GM23248 (cell line): ENCODE results near the gene MARCHF2. TPM values are rescaled to one million over a fixed set of nuclear protein-coding genes. Genes with fewer than 3 reads are reported as not detected.
"Not testable (repeated sequence)": the region's sequence is repeated elsewhere in the genome, so short reads cannot be mapped to it uniquely, and the experiment has no call there.

ENCODE experiments used
- DNase-seq: peaks from one replicate; pipeline ENCODE4 v3.0.0-alpha.2; 2015
- H2AFZ ChIP-seq: fragments of 200-600 bp; sonication (generic); 2 replicates; pipeline ENCODE4 v1.6.1; 2016; ENCODE audit warnings: antibody characterized with exemption
- H3F3A ChIP-seq: fragments of 200-600 bp; sonication (generic); 2 replicates; pipeline ENCODE4 v1.6.1; 2016; ENCODE audit warnings: mild to moderate bottlenecking, antibody characterized with exemption, mixed run types; ENCODE audit not compliant: insufficient read depth
- H3K27ac ChIP-seq: fragments of 200-600 bp; sonication (generic); 2 replicates; pipeline ENCODE4 v1.5.1; 2016; ENCODE audit warnings: mild to moderate bottlenecking
- H3K27me3 ChIP-seq: fragments of 200-600 bp; sonication (generic); replicated peaks from 2 replicates; pipeline ENCODE4 v1.6.1; 2016; ENCODE audit warnings: mild to moderate bottlenecking; ENCODE audit not compliant: insufficient read depth
- H3K36me3 ChIP-seq: fragments of 200-600 bp; sonication (generic); 2 replicates; pipeline ENCODE4 v1.6.1; 2016; ENCODE audit warnings: low read depth, mild to moderate bottlenecking
- H3K4me1 ChIP-seq: fragments of 200-600 bp; sonication (generic); 2 replicates; pipeline ENCODE4 v1.6.1; 2016; ENCODE audit warnings: mild to moderate bottlenecking; ENCODE audit not compliant: insufficient read depth
- H3K4me2 ChIP-seq: fragments of 200-600 bp; sonication (generic); one replicate; pipeline ENCODE4 v1.6.1; 2016; ENCODE audit warnings: mild to moderate bottlenecking; ENCODE audit not compliant: unreplicated experiment
- H3K4me3 ChIP-seq: fragments of 200-600 bp; sonication (generic); 2 replicates; pipeline ENCODE4 v1.5.1; 2016; ENCODE audit warnings: mild to moderate bottlenecking
- H3K79me2 ChIP-seq: fragments of 200-600 bp; sonication (generic); 2 replicates; pipeline ENCODE4 v1.6.1; 2016; ENCODE audit warnings: mild to moderate bottlenecking; ENCODE audit not compliant: insufficient read depth
- H3K9ac ChIP-seq: fragments of 200-600 bp; sonication (generic); 2 replicates; pipeline ENCODE4 v1.6.1; 2016; ENCODE audit warnings: mild to moderate bottlenecking
- H3K9me2 ChIP-seq: fragments of 200-600 bp; sonication (generic); 2 replicates; pipeline ENCODE4 v1.6.1; 2016; ENCODE audit warnings: mixed run types, mild to moderate bottlenecking, moderate library complexity; ENCODE audit not compliant: insufficient read depth
- H3K9me3 ChIP-seq: fragments of 200-600 bp; sonication (generic); one replicate; pipeline ENCODE4 v1.6.1; 2017; ENCODE audit warnings: low read depth
- H4K20me1 ChIP-seq: fragments of 200-600 bp; sonication (generic); 2 replicates; pipeline ENCODE4 v1.6.0; 2016; ENCODE audit not compliant: insufficient read depth
- EZH2 ChIP-seq: fragments of 200-600 bp; sonication (generic); IDR thresholded peaks from 2 replicates; pipeline ENCODE4 v1.6.1; 2018; ENCODE audit warnings: antibody characterized with exemption, mild to moderate bottlenecking; ENCODE audit not compliant: insufficient read depth, poor library complexity, severe bottlenecking
- EZH2phosphoT487 ChIP-seq: fragments of 200-600 bp; sonication (generic); IDR thresholded peaks from 2 replicates; pipeline ENCODE4 v1.6.1; 2018; ENCODE audit warnings: antibody characterized with exemption, moderate library complexity, mild to moderate bottlenecking, low read depth; ENCODE audit not compliant: insufficient read depth
- WGBS, 2 experiments: methylation state at CpG; one replicate each; pipeline ENCODE4 v1.1.6; 2015 to 2017; ENCODE audit warnings: low lambda C conversion rate in 2 of 2, low coverage in 1 of 2; ENCODE audit errors: missing lambda C conversion rate in 2 of 2; 5-methylcytosine and 5-hydroxymethylcytosine counted together
- in situ Hi-C: fragments of 300-500 bp; cut with MboI; formaldehyde crosslinking; loops from 2 replicates; pipeline ENCODE4 v1.15.0; 2020
- polyA plus RNA-seq: library from polyadenylated mRNA; unstranded; fragments of >200 nt; fragmentation: Nextera tagmentation; extraction: Ambion mirVana; gene quantifications from 2 replicates; pipeline ENCODE4 v1.2.1, GENCODE V29; 2016
- total RNA-seq: library from RNA; depleted of rRNA; stranded (reverse); fragments of >200 nt; shearing (Covaris generic); gene quantifications from 2 replicates; pipeline ENCODE4 v1.2.3, GENCODE V29; 2014

Gene MARCHF2
- total and polyA plus RNA-seq, 2 experiments from 2014 or later, result 33.1 to 87.4 TPM

GRCh38 chr19:8421484-8422461, 8.7 kb downstream of the MARCHF2 start:
- Histone ChIP-seq H3K4me2 (no peak overlapping the region), H2AFZ (no peak overlapping the region), H3K27ac (no peak overlapping the region), H3K9ac (no peak overlapping the region), H3K4me1 (peaks cover 12% of the 10 kb centered on the region; the same call in 1 of the 2 replicates), H4K20me1 (no peaks in the 10 kb centered on the region), H3K9me2 (no peaks in the 10 kb centered on the region), H3K27me3 (no peaks in the 10 kb centered on the region), H3K4me3 (no peak overlapping the region), H3F3A (peaks cover 7% of the 10 kb centered on the region; the same call in 1 of the 2 replicates), H3K79me2 (no peaks in the 10 kb centered on the region), H3K9me3 (no peaks in the 10 kb centered on the region), H3K36me3 (no peaks in the 10 kb centered on the region)
- TF ChIP-seq EZH2phosphoT487 (no peak), EZH2 (no peak)
- in situ Hi-C loops, result no loop called here
- no peak for DNase-seq
- WGBS, 2 experiments, result 92 to 93% methylated on average over 23 to 28 of the region's 28 CpGs

GRCh38 chr19:8423817-8424223, 10.7 kb downstream of the MARCHF2 start:
- Histone ChIP-seq H3K4me3 (peak overlapping the region; percentile 54), H4K20me1 (no peaks in the 10 kb centered on the region), H3K79me2 (no peaks in the 10 kb centered on the region), H3K27ac (peak overlapping the region; percentile 90), H3K9me3 (no peaks in the 10 kb centered on the region), H3K4me1 (peaks cover 12% of the 10 kb centered on the region; the same call in 1 of the 2 replicates), H3K9me2 (no peaks in the 10 kb centered on the region), H3K4me2 (peak overlapping the region; percentile 49), H3K27me3 (no peaks in the 10 kb centered on the region), H2AFZ (peak overlapping the region; percentile 64), H3K36me3 (no peaks in the 10 kb centered on the region), H3F3A (peaks cover 7% of the 10 kb centered on the region; the same call in 1 of the 2 replicates), H3K9ac (peak overlapping the region; percentile 75)
- no peak for TF ChIP-seq EZH2phosphoT487
- no peak for TF ChIP-seq EZH2
- 1 to 3% methylated on average over 9 of the region's 9 CpGs for WGBS, 2 experiments
- in situ Hi-C loops, result no loop called here
- peak; percentile 100 for DNase-seq

DNA sequence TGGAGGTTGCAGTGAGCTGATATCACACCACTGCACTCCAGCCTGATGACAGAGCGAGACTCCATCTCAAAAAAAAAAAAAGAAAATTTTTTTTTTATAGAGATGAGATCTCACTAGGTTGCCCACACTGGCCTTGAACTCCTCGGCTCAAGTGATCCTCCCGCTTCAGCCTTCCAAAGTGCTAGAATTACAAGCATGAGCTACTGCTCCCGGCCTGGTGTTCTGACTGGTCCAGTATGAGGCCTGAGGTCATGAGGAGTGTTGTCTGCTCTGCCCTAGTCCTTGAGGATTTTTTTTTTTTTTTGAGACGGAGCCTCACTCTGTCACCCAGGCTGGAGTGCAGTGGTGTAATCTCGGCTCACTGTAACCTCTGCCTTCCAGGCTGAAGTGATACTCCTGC, 12.2 kb downstream of the MARCHF2 start:
- peaks cover 12% of the 10 kb centered on the region; the same call in 1 of the 2 replicates for H3K4me1 ChIP-seq
- H3K27ac ChIP-seq, DNase-seq, H3K79me2 ChIP-seq, H3K4me2 ChIP-seq, H3K4me3 ChIP-seq, in situ Hi-C loops, H3K9me2 ChIP-seq, H3K9ac ChIP-seq, H3K27me3 ChIP-seq, H3K36me3 ChIP-seq, H4K20me1 ChIP-seq, H3K9me3 ChIP-seq, H2AFZ ChIP-seq, H3F3A ChIP-seq: not testable (repeated sequence)
- WGBS, 2 experiments, result 85 to 88% methylated on average over 5 to 6 of the region's 6 CpGs

- Histone ChIP-seq H3K27me3 (no peaks in the 10 kb centered on the region), H3K27ac (no peak overlapping the region), H3K4me1 (peaks cover 12% of the 10 kb centered on the region; the same call in 1 of the 2 replicates), H3K9me2 (no peaks in the 10 kb centered on the region), H3F3A (peaks cover 7% of the 10 kb centered on the region; the same call in 1 of the 2 replicates), H2AFZ (no peak overlapping the region), H3K4me3 (no peak overlapping the region), H4K20me1 (no peaks in the 10 kb centered on the region), H3K4me2 (no peak overlapping the region), H3K9ac (no peak overlapping the region), H3K9me3 (no peaks in the 10 kb centered on the region), H3K79me2 (no peaks in the 10 kb centered on the region), H3K36me3 (no peaks in the 10 kb centered on the region)
- DNase-seq, result no peak
- in situ Hi-C loops, result no loop called here
- TF ChIP-seq EZH2 (no peak), EZH2phosphoT487 (no peak)
- WGBS, 2 experiments, result 81 to 87% methylated on average over 7 of the region's 7 CpGs
Measured at GRCh38 chr19:8426283-8426682, 13.2 kb downstream of the MARCHF2 start.
